Activated T-cell treated with anti-CD3 and anti-CD28 coated beads, Interleukin-2, amount 50 U/mL, for 4 hours (primary cell): ENCODE data around the gene ZNF236. TPM values are rescaled to one million over a fixed set of nuclear protein-coding genes. Genes with fewer than 3 reads are reported as not detected.
A peak's percentile ranks its signal among the peaks of the same experiment; 100 is the strongest.
"Not testable (repeated sequence)": the region's sequence is repeated elsewhere in the genome, so short reads cannot be mapped to it uniquely, and the experiment has no call there.

Source experiments
- ATAC-seq, 2 donors: fragments of 200-7000 bp; cut with Tn5 transposase; one replicate each; pipeline ENCODE4 v1.10.0; 2021
- DNase-seq: peaks from one replicate; pipeline ENCODE4 v3.0.0-alpha.2; 2020
- H3K27me3 Mint-ChIP-seq: one replicate; pipeline ENCODE4 v1.8.0; 2021; ENCODE audit warnings: low read depth, mixed read lengths
- H3K36me3 Mint-ChIP-seq: one replicate; pipeline ENCODE4 v1.8.0; 2022; ENCODE audit warnings: mixed read lengths; ENCODE audit not compliant: insufficient read depth
- H3K4me1 Mint-ChIP-seq: one replicate; pipeline ENCODE4 v1.8.0; 2021; ENCODE audit warnings: low read depth, mixed read lengths
- H3K4me3 Mint-ChIP-seq: one replicate; pipeline ENCODE4 v1.8.0; 2021; ENCODE audit warnings: mild to moderate bottlenecking, moderate library complexity, mixed read lengths
- H3K9me3 Mint-ChIP-seq: one replicate; pipeline ENCODE4 v1.8.0; 2021; ENCODE audit warnings: mixed read lengths
- total RNA-seq, 3 donors: library from RNA; stranded (reverse); gene quantifications; one replicate each; pipeline ENCODE4 v1.2.1, GENCODE V29; 2021

Gene ZNF236
- total RNA-seq, 3 donors from 2014 or later: 13.9 to 16.6 (median 15.5) TPM

GRCh38 chr18:76808561-76808960 is 13.8 kb upstream of the ZNF236 start:
- H3K4me1 Mint-ChIP-seq: peaks cover 4% of the 10 kb centered on the region
- H3K36me3 Mint-ChIP-seq: peaks cover 6% of the 10 kb centered on the region
- no peak for ATAC-seq
- H3K4me3 Mint-ChIP-seq: no peak overlapping the region
- DNase-seq: no peak
- no peaks in the 10 kb centered on the region for H3K27me3 Mint-ChIP-seq
- H3K9me3 Mint-ChIP-seq: no peaks in the 10 kb centered on the region

DNA sequence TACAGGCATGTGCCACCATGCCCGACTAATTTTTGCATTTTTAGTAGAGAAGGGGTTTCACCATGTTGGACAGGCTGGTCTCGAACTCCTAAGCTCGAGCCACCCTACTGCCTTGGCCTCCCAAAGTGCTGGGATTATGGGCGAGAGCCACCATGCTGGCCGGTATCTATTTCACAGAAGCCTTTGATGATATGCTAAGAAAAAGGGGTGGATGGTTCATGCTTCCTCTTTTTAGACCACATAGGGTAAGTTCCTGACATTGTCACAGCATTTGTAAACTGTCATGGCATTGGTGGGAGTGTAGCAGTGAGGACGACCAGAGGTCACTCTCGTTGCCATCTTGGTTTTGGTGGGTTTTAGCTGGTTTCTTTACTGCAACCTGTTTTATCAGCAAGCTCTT is 10.8 kb upstream of the ZNF236 start:
- not testable (repeated sequence) for H3K4me3 Mint-ChIP-seq, H3K9me3 Mint-ChIP-seq, H3K4me1 Mint-ChIP-seq, ATAC-seq, DNase-seq, H3K27me3 Mint-ChIP-seq
- peaks cover 19% of the 10 kb centered on the region for H3K36me3 Mint-ChIP-seq

- Mint-ChIP-seq H3K4me1 (peaks cover 16% of the 10 kb centered on the region), H3K36me3 (peaks cover 20% of the 10 kb centered on the region), H3K27me3 (no peaks in the 10 kb centered on the region), H3K4me3 (no peak overlapping the region), H3K9me3 (no peaks in the 10 kb centered on the region)
- ATAC-seq (no peak), DNase-seq (no peak)
Observed at GRCh38 chr18:76814256-76814655, 8.1 kb upstream of the ZNF236 start.

DNA sequence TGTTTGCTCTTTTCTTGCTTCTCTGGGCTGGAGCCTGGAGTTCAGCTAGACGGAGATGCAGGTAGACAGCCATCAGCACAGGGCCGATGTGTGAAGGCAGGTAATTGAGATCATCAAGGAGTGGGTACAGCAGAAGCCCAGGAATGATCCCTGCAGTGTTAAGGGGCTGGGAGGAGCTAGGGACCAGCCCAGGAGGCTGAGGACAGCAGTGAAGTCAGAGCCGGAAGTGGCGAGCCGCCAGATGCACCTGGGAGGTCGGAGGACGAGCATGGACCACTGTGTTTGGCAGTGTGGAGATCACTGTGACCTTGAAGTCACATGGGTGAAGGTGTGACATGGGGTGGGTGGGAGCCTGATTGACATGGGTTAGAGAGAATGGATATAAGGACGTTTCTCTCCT is 6.2 kb upstream of the ZNF236 start:
- ATAC-seq: no peak
- H3K36me3 Mint-ChIP-seq: peaks cover 14% of the 10 kb centered on the region

GRCh38 chr18:76817888-76818611 is 4.3 kb upstream of the ZNF236 start:
- Mint-ChIP-seq H3K4me1 (peaks cover 32% of the 10 kb centered on the region), H3K9me3 (no peaks in the 10 kb centered on the region), H3K27me3 (no peaks in the 10 kb centered on the region), H3K4me3 (no peak overlapping the region), H3K36me3 (peaks cover 14% of the 10 kb centered on the region)
- ATAC-seq: no peak
- DNase-seq: no peak

More for the DNA sequence above, 6.2 kb upstream of the ZNF236 start:
- no peak overlapping the region for H3K4me3 Mint-ChIP-seq
- no peaks in the 10 kb centered on the region for H3K27me3 Mint-ChIP-seq
- DNase-seq: no peak
- peaks cover 31% of the 10 kb centered on the region for H3K4me1 Mint-ChIP-seq
- no peaks in the 10 kb centered on the region for H3K9me3 Mint-ChIP-seq

DNA sequence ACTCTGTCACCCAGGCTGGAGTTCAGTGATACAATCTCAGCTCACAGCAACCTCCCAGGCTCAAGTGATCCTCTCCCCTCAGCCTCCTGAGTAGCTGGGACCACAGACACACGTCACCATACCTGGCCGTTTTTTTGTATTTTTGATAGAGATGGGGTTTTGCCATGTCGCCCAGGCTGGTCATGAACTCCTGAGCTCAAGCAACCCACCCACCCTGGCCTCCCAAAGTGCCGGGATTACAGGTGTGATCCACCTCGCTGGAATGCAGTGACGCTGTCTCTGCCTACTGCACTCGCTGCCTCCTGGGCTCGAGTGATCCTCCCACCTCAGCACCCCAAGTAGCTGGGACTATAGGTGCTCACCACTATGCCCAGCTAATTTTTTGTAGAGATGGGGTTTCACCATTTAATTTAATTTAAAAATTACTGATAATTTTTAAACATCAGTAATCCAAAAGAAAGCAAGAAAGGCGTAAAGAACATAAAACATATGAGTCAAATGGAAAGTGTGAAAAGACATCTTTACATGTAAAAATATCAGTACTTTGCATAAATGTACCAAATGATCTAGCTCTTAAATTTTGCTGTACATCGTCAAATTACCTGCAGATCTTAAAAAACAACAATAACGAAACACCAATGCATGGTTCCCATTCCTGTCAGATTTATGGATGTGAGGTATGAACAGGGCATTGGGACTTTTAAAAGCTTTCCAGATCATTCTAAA is 2.8 kb upstream of the ZNF236 start:
- H3K4me3 Mint-ChIP-seq: peak overlapping the region; percentile 24
- peaks cover 14% of the 10 kb centered on the region for H3K36me3 Mint-ChIP-seq
- no peaks in the 10 kb centered on the region for H3K9me3 Mint-ChIP-seq
- no peaks in the 10 kb centered on the region for H3K27me3 Mint-ChIP-seq
- DNase-seq (no peak), ATAC-seq (no peak)
- peaks cover 44% of the 10 kb centered on the region for H3K4me1 Mint-ChIP-seq

DNA sequence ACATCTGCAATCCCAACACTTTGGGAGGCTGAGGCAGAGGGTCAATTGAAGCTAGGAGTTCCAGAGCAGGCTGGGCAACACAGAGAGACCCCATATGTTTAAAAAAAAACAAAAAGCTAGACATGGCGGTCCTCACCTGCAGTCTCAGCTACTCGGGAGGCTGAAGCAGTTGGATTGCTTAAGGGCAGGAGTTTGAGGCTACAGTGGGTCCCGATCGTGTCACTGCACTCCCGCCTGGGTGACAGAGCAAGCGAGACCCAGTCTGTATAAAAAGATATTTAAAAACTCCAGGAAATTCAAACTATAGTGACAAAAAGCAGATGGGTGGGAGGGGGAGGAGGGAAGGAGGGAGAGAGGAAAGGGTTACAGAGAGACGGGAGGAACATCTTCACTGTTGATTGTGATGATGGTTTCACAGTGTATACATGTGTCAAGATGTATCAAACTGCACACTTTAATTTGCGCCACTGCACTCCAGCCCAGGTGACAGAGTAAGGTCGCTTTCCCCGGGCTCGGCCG is 942 bp upstream of the ZNF236 start:
- H3K4me1 Mint-ChIP-seq: peaks cover 51% of the 10 kb centered on the region
- DNase-seq (no peak), ATAC-seq (no peak)
- no peaks in the 10 kb centered on the region for H3K27me3 Mint-ChIP-seq
- no peaks in the 10 kb centered on the region for H3K9me3 Mint-ChIP-seq
- H3K36me3 Mint-ChIP-seq: peaks cover 2% of the 10 kb centered on the region
- peak overlapping the region; percentile 90 for H3K4me3 Mint-ChIP-seq

- ATAC-seq (peak; percentile 64 to 68), DNase-seq (peak; percentile 55)
- H3K9me3 Mint-ChIP-seq: no peaks in the 10 kb centered on the region
- peak overlapping the region; percentile 90 for H3K4me3 Mint-ChIP-seq
- peaks cover 2% of the 10 kb centered on the region for H3K36me3 Mint-ChIP-seq
- H3K4me1 Mint-ChIP-seq: peaks cover 46% of the 10 kb centered on the region
- no peaks in the 10 kb centered on the region for H3K27me3 Mint-ChIP-seq
Observed at GRCh38 chr18:76821875-76822505, 367 bp upstream of the ZNF236 start.

- peaks cover 51% of the 10 kb centered on the region for H3K4me1 Mint-ChIP-seq
Observed at GRCh38 chr18:76823161-76823538, 793 bp downstream of the ZNF236 start.

DNA sequence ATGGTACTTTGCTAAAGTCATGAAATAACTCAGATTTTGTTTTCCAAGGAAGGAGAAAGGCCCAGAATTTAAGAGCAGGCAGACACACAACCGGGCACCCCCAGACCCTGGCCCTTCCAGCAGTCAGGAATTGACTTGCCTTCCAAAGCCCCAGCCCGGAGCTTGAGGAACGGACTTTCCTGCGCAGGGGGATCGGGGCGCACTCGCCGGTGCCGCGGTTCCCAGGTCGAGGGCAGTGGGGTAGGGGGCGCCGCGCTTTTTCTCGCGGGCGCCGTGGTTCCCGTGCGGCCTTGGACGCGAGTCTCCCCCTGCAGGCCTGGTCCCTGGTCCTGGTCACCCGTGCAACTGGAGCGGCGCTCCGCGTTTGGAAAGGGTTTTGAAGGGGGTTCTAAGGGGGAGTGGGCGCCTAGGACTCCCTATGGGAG is 1.2 kb downstream of the ZNF236 start:
- Mint-ChIP-seq H3K4me3 (peak overlapping the region; percentile 81), H3K9me3 (no peaks in the 10 kb centered on the region), H3K4me1 (peaks cover 47% of the 10 kb centered on the region), H3K36me3 (no peaks in the 10 kb centered on the region), H3K27me3 (no peaks in the 10 kb centered on the region)
- ATAC-seq (no peak), DNase-seq (no peak)

More at GRCh38 chr18:76823161-76823538, 793 bp downstream of the ZNF236 start:
- no peaks in the 10 kb centered on the region for H3K27me3 Mint-ChIP-seq
- H3K4me3 Mint-ChIP-seq: peak overlapping the region; percentile 81
- ATAC-seq: no peak
- no peaks in the 10 kb centered on the region for H3K9me3 Mint-ChIP-seq
- DNase-seq: no peak
- H3K36me3 Mint-ChIP-seq: no peaks in the 10 kb centered on the region

DNA sequence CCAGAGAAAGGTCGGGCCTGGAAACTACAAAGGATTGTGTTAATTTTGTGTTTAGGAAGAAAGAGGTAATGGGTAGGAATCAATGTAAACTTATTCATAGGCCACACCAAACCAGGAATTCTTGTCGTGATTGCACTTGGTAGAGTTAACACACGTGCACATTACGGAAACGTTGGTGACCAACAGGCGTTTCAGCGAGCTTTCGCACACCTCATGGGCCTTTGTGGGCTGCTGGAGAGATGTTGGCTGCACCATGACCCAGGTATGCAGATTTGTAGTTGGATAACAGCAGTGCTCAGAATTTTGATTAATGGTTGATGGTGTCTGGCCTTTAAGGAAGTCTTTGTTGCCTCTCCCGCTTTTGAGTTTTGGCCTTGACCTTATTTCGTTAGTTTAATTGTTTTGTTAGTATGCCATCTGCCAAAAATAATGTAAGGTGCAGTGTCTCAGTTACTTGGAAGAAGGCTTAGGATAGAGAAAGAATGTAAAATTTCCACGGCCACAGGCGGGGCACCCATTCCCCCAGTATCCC is 1.9 kb downstream of the ZNF236 start:
- H3K36me3 Mint-ChIP-seq: no peaks in the 10 kb centered on the region
- no peaks in the 10 kb centered on the region for H3K27me3 Mint-ChIP-seq
- H3K4me1 Mint-ChIP-seq: peaks cover 44% of the 10 kb centered on the region
- no peaks in the 10 kb centered on the region for H3K9me3 Mint-ChIP-seq
- ATAC-seq (no peak), DNase-seq (no peak)
- peak overlapping the region; percentile 81 for H3K4me3 Mint-ChIP-seq

DNA sequence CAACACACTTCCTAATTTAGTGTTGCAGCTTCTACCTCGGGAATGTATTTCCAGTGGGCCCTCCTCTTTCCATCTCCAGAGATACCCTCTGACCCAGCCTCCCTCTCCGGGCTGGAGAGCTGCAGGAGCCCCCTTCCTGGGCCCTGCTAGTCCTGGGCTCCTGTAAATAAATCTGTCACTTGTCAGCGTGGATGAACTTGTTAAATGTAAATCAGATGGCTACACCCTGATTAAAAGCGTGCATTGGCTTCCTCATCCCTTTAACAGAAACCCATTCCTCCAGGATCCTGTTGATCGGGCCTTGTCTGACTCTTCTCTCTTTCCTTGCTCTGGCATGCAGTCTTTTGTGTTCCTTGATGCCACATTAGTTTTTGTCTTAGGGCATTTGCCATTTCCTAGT is 2.4 kb downstream of the ZNF236 start:
- no peaks in the 10 kb centered on the region for H3K9me3 Mint-ChIP-seq
- H3K27me3 Mint-ChIP-seq: no peaks in the 10 kb centered on the region
- H3K36me3 Mint-ChIP-seq: no peaks in the 10 kb centered on the region
- DNase-seq: no peak
- H3K4me1 Mint-ChIP-seq: peaks cover 41% of the 10 kb centered on the region
- ATAC-seq: no peak
- peak overlapping the region; percentile 46 for H3K4me3 Mint-ChIP-seq

DNA sequence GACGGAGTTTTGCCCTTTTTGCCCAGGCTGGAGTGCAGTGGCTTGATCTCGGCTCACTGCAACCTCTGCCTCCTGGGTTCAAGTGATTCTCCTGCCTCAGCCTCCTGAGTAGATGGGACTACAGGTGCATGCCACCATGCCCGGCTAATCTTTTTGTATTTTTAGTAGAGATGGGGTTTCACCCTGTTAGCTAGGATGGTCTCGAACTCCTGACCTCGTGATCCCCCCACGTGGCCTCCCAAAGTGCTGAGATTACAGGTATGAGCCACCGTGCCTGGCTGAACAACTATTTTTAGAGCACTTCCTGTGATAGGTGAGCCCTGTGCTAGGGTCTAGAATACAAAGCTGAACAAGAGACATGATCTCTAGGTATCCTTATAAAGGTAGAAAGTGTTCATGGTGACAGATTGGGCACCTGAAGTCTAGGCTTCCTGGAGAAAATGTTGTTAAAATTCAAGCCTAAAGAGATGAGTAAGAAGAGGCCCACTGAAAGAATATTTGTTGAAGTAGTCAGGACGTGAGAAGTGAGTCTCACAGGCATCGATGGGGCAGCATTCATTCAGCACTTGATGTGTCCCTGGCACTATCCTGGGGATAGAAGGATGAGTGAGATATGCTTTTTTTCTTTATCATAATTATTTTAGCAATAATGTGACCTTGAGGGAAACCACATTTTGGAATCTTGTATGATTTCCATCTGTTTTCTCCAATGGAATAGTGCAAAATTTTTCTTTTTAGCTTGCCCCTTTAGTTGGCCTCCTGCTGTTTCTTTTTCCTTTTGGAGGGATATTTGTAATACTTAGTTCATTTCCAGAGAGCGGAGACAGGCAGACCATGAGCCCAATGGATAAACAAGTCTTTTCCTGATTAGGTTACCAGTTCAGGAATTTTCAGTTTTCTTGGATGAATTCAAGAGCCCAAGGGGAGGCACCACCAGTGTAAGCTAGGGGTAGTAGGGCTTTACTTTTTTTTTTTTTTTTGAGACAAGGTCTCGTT is 5.1 kb downstream of the ZNF236 start:
- DNase-seq: no peak
- H3K9me3 Mint-ChIP-seq: no peaks in the 10 kb centered on the region

More for the DNA sequence above, 5.1 kb downstream of the ZNF236 start:
- ATAC-seq: no peak
- Mint-ChIP-seq H3K4me1 (peaks cover 35% of the 10 kb centered on the region), H3K36me3 (peaks cover 2% of the 10 kb centered on the region), H3K27me3 (no peaks in the 10 kb centered on the region), H3K4me3 (no peak overlapping the region)
